Thyroid gland (tissue), 4 donors: ENCODE data around the gene PRM3.
"Not testable (repeated sequence)": the region's sequence is repeated elsewhere in the genome, so short reads cannot be mapped to it uniquely, and the experiment has no call there.

Source experiments
- CTCF ChIP-seq, 6 experiments: fragments of 200-600 bp in 3 of 6; fragments of 450-650 bp in 3 of 6; sonication (generic) in 3 of 6; IDR thresholded peaks; one replicate each; pipeline ENCODE4 v1.5.1; 2016 to 2019; ENCODE audit warnings: antibody characterized with exemption in 6 of 6, mild to moderate bottlenecking in 2 of 6, inconsistent platforms in 1 of 6, moderate library complexity in 1 of 6
- POLR2A ChIP-seq, 2 donors: fragments of 450-650 bp; IDR thresholded peaks; one replicate each; pipeline ENCODE4 v1.6.1; 2017; ENCODE audit warnings: antibody characterized with exemption in 2 of 2, mild to moderate bottlenecking in 2 of 2, moderate library complexity in 1 of 2

- not testable (repeated sequence) for TF ChIP-seq CTCF, POLR2A (IDR thresholded peaks at IDR 0.05)
Observed at GRCh38 chr16:11289696-11290095, 16.3 kb upstream of the PRM3 start.
